Measurements from ENCODE around the gene PLA2G1B.

Gene PLA2G1B

DNA sequence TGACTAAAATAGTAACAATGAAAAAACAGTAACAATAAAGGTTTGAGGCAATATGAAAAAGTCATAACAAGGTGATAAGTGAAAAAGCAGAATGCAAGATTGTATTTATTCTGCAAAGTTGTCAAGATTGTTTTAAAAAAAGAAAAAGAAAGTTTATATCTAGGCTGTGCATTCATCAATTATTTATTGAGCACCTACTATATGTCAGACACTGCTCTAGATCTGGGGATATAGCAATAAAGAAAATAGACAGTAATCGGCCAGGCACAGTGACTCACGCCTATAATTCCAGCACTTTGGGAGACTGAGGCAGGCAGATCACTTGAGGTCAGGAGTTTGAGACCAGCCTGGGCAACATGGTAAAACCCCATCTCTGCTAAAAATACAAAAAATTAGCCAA is 3.8 kb downstream of the PLA2G1B start:
- no peak for DNase-seq

GRCh38 chr12:120321382-120322202 is 6.0 kb downstream of the PLA2G1B start:
- DNase-seq = no peak

DNA sequence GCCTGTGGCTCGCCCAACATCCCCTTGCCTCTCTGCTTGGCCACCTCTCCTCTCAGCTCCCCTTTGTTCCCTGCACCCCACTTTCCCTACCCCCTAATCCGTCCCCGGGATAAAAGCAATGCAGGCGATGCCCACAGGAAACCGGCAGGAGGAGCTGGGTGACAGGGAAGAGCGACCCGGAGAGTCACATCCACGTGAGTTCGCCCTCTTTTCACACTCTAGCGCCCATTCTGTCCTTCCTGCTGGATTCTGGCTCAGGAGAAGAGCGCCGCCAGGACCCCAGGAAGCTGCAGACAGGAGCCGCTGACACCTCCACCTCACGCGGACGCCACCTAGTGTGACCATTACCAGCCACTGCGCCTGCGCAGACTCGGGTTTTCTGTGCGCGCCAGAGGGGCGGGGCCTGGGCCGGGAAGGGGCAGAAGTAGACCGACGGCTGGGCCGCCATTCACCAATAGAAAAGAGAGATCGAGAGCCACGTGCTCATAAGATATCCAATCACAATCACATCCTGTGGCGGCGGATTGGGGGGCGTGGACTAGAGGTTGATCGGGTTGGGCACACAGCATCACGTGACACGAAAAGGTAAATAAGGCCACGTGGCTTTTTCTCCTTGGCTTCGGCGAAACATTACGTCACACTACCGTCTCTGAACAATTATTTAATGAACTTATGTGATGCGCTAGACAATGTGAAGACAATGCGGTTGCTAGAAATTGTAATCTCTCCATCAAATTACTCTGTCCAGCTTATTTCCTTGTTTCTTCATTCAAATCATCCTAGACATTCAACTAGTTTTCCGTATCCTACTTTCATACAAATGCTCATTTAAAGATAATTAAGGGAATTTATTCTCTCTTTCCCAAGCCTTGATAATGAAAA is 10.1 kb downstream of the PLA2G1B start:
- DNase-seq = peak; percentile 100

DNA sequence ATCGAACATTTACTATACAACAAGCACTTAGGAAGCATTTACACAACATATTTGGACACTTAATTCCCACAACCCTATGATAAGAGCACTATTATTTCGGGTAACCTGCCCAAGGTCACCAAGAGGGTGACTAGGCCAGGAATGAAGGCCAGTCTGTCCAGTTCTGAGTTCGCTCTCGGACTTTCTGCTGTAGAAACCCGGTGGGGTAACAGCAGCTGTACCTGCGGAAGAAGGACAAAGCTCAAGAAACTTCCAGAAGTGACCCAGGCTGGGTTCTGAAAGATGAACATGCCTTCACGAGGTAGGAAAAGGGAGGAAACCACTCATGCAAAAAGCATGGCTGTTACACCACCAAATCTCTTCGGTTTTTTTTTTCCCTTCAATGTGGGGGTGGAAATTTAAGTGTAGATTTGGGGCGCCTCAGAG is 10.8 kb downstream of the PLA2G1B start:
- DNase-seq = no peak

- DNase-seq = no peak
Measured at GRCh38 chr12:120314220-120314619, 13.4 kb downstream of the PLA2G1B start.

GRCh38 chr12:120301962-120302815 is 25.4 kb downstream of the PLA2G1B start, which contains the start of gene SIRT4:
Gene SIRT4 (plus strand): TSS chr12:120302321. CDS start chr12:120303562, 1,241 bp downstream.
- DNase-seq = peak; percentile 75

- peak; percentile 56 for DNase-seq
Measured at GRCh38 chr12:120292661-120293531, 34.7 kb downstream of the PLA2G1B start, which contains the start of gene RNU4-1. Gene RNU4-1 (minus strand): TSS chr12:120293237.

- DNase-seq = no peak
Measured at GRCh38 chr12:120292411-120292660, 35.2 kb downstream of the PLA2G1B start.

- DNase-seq = no peak
Measured at GRCh38 chr12:120290609-120291305, 36.8 kb downstream of the PLA2G1B start.

DNA sequence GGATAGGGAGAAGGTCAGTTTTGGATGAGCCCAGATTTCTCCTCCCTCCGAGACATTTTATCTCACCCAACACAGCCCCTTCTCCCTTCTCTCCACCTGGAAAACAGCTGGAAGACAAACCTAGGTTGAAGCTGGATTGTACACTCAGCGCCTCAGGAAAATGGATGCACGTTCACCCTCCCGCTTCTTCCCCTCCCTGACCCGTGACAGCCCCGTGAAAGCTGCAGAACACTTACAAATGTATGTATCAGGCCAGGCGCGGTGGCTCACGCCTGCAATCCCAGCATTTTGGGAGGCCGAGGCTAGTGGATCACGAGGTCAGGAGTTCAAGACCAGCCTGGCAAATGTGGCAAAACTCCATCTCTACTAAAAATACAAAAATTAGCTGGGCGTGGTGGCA is 40.1 kb downstream of the PLA2G1B start:
- DNase-seq = no peak

GRCh38 chr12:120286768-120287490 is 40.6 kb downstream of the PLA2G1B start:
- DNase-seq = no peak

GRCh38 chr12:120284381-120284780 is 43.2 kb downstream of the PLA2G1B start:
- no peak for DNase-seq

- no peak for DNase-seq
Measured at GRCh38 chr12:120283318-120283717, 44.3 kb downstream of the PLA2G1B start.

- DNase-seq = no peak
Measured at GRCh38 chr12:120278137-120279069, 49.2 kb downstream of the PLA2G1B start.

- no peak for DNase-seq
Measured at GRCh38 chr12:120276734-120277133, 50.8 kb downstream of the PLA2G1B start.

Data from activated effector memory CD4-positive, alpha-beta T cell treated with Interleukin-2 at 50 U/mL for 16 hours (primary cell).